ENCODE measurements around the gene JPH4.
"Not testable (repeated sequence)": the region's sequence is repeated elsewhere in the genome, so short reads cannot be mapped to it uniquely, and the experiment has no call there.

Gene JPH4

GRCh38 chr14:23578560-23579310 is at the start of gene JPH4:
Gene JPH4, minus strand, starts transcription at chr14:23578790. Its CDS starts 1,337 bp downstream, at chr14:23577453.
- no peak for DNase-seq

- DNase-seq = no peak
Observed at GRCh38 chr14:23627961-23628360, 49.4 kb upstream of the JPH4 start.

GRCh38 chr14:23626946-23627345 is 48.4 kb upstream of the JPH4 start:
- DNase-seq = no peak

- no peak for DNase-seq
Observed at GRCh38 chr14:23624830-23625404, 46.3 kb upstream of the JPH4 start.

- no peak for DNase-seq
Observed at GRCh38 chr14:23623962-23624361, 45.4 kb upstream of the JPH4 start.

GRCh38 chr14:23622990-23623389 is 44.4 kb upstream of the JPH4 start:
- no peak for DNase-seq

- DNase-seq = no peak
Observed at GRCh38 chr14:23621932-23622730, 43.5 kb upstream of the JPH4 start.

- DNase-seq = no peak
Observed at GRCh38 chr14:23621204-23621931, 42.8 kb upstream of the JPH4 start.

GRCh38 chr14:23620177-23620702 is 41.6 kb upstream of the JPH4 start:
- no peak for DNase-seq

- DNase-seq = no peak
Observed at GRCh38 chr14:23618415-23618988, 39.9 kb upstream of the JPH4 start.

GRCh38 chr14:23617539-23617938 is 38.9 kb upstream of the JPH4 start:
- no peak for DNase-seq

- no peak for DNase-seq
Observed at GRCh38 chr14:23615856-23616255, 37.3 kb upstream of the JPH4 start.

- no peak for DNase-seq
Observed at GRCh38 chr14:23614395-23614828, 35.8 kb upstream of the JPH4 start.

GRCh38 chr14:23613242-23614070 is 34.9 kb upstream of the JPH4 start:
- DNase-seq = no peak

- no peak for DNase-seq
Observed at GRCh38 chr14:23612802-23613201, 34.2 kb upstream of the JPH4 start.

- DNase-seq = no peak
Observed at GRCh38 chr14:23612354-23612732, 33.8 kb upstream of the JPH4 start.

- no peak for DNase-seq
Observed at GRCh38 chr14:23610815-23611289, 32.3 kb upstream of the JPH4 start.

- no peak for DNase-seq
Observed at GRCh38 chr14:23610090-23610814, 31.7 kb upstream of the JPH4 start.

- not testable (repeated sequence) for DNase-seq
Observed at GRCh38 chr14:23609411-23610089, 31.0 kb upstream of the JPH4 start.

GRCh38 chr14:23609001-23609400 is 30.4 kb upstream of the JPH4 start:
- no peak for DNase-seq
